ENCODE data around the gene ESX1. TPM values are rescaled to one million over a fixed set of nuclear protein-coding genes. Genes with fewer than 3 reads are reported as not detected.
A peak's percentile ranks its signal among the peaks of the same experiment; 100 is the strongest.

Gene ESX1
- total RNA-seq: not detected
- not detected for polyA plus RNA-seq
- long read RNA-seq, donor 1: 0 reads
- long read RNA-seq, donor 2: 0 reads
- long read RNA-seq, donor 3: 0 reads
- long read RNA-seq, donor 4: 0 reads

- intact Hi-C loops (cut with DNase I): no loop called here
- DNase-seq (no peak), ATAC-seq (no peak)
- WGBS: under 1% methylated on average over 56 of the region's 56 CpGs
- Histone ChIP-seq H3K27me3 (ENCODE audit: control insufficient read depth, insufficient read depth) (no peaks in the 10 kb centered on the region), H3K9me3 (ENCODE audit: control insufficient read depth, low read length) (no peaks in the 10 kb centered on the region), H3K4me1 (ENCODE audit: control insufficient read depth, insufficient read depth, low read length) (no peaks in the 10 kb centered on the region), H3K27ac (ENCODE audit: low read length) (no peak within 1 kb of the TSS), H3K4me3 (ENCODE audit: low read length) (peak within 1 kb of the TSS; percentile 41)
Observed at GRCh38 chrX:104254442-104255115, at the start of gene ESX1. TSS of gene ESX1 (minus strand) at chrX:104254933. CDS start at chrX:104254849, 84 bp downstream.

- H3K27ac ChIP-seq (ENCODE audit: low read length): no peak overlapping the region
- ATAC-seq: no peak
- H3K9me3 ChIP-seq (ENCODE audit: control insufficient read depth, low read length): no peaks in the 10 kb centered on the region
- no peak for DNase-seq
- WGBS: 22% methylated on average over 1 of the region's 1 CpG
- no peaks in the 10 kb centered on the region for H3K4me1 ChIP-seq (ENCODE audit: control insufficient read depth, insufficient read depth, low read length)
- intact Hi-C loops (cut with DNase I): no loop called here
- H3K4me3 ChIP-seq (ENCODE audit: low read length): no peak overlapping the region
- no peaks in the 10 kb centered on the region for H3K27me3 ChIP-seq (ENCODE audit: control insufficient read depth, insufficient read depth)
Observed at GRCh38 chrX:104295636-104296035, 40.9 kb upstream of the ESX1 start.

- intact Hi-C loops (cut with DNase I): no loop called here
- 36% methylated on average over 4 of the region's 4 CpGs for WGBS
- no peaks in the 10 kb centered on the region for H3K27me3 ChIP-seq (ENCODE audit: control insufficient read depth, insufficient read depth)
- H3K27ac ChIP-seq (ENCODE audit: low read length): no peak overlapping the region
- no peaks in the 10 kb centered on the region for H3K9me3 ChIP-seq (ENCODE audit: control insufficient read depth, low read length)
- DNase-seq (no peak), ATAC-seq (no peak)
- H3K4me1 ChIP-seq (ENCODE audit: control insufficient read depth, insufficient read depth, low read length): no peaks in the 10 kb centered on the region
- no peak overlapping the region for H3K4me3 ChIP-seq (ENCODE audit: low read length)
Observed at GRCh38 chrX:104288961-104289360, 34.2 kb upstream of the ESX1 start.

GRCh38 chrX:104288269-104288668, 33.5 kb upstream of the ESX1 start:
- DNase-seq (no peak), ATAC-seq (no peak)
- no peaks in the 10 kb centered on the region for H3K9me3 ChIP-seq (ENCODE audit: control insufficient read depth, low read length)
- WGBS: 33% methylated on average over 5 of the region's 5 CpGs
- no peaks in the 10 kb centered on the region for H3K4me1 ChIP-seq (ENCODE audit: control insufficient read depth, insufficient read depth, low read length)
- H3K4me3 ChIP-seq (ENCODE audit: low read length): no peak overlapping the region
- H3K27ac ChIP-seq (ENCODE audit: low read length): no peak overlapping the region
- H3K27me3 ChIP-seq (ENCODE audit: control insufficient read depth, insufficient read depth): no peaks in the 10 kb centered on the region
- intact Hi-C loops (cut with DNase I): no loop called here

GRCh38 chrX:104285201-104285600, 30.5 kb upstream of the ESX1 start:
- Histone ChIP-seq H3K27me3 (ENCODE audit: control insufficient read depth, insufficient read depth) (no peaks in the 10 kb centered on the region), H3K9me3 (ENCODE audit: control insufficient read depth, low read length) (no peaks in the 10 kb centered on the region), H3K27ac (ENCODE audit: low read length) (no peak overlapping the region), H3K4me1 (ENCODE audit: control insufficient read depth, insufficient read depth, low read length) (no peaks in the 10 kb centered on the region), H3K4me3 (ENCODE audit: low read length) (no peak overlapping the region)
- DNase-seq (no peak), ATAC-seq (no peak)
- intact Hi-C loops (cut with DNase I): no loop called here
- 69% methylated on average over 4 of the region's 4 CpGs for WGBS

- no peak for DNase-seq
- no peaks in the 10 kb centered on the region for H3K4me1 ChIP-seq (ENCODE audit: control insufficient read depth, insufficient read depth, low read length)
- H3K9me3 ChIP-seq (ENCODE audit: control insufficient read depth, low read length): no peaks in the 10 kb centered on the region
- H3K27ac ChIP-seq (ENCODE audit: low read length): no peak overlapping the region
- ATAC-seq: no peak
- WGBS: 65% methylated on average over 2 of the region's 2 CpGs
- H3K27me3 ChIP-seq (ENCODE audit: control insufficient read depth, insufficient read depth): no peaks in the 10 kb centered on the region
- no peak overlapping the region for H3K4me3 ChIP-seq (ENCODE audit: low read length)
- intact Hi-C loops (cut with DNase I): no loop called here
Observed at GRCh38 chrX:104284507-104284906, 29.8 kb upstream of the ESX1 start.

- ATAC-seq: peak in 1 of 2 donors; percentile 82
- no peaks in the 10 kb centered on the region for H3K4me1 ChIP-seq (ENCODE audit: control insufficient read depth, insufficient read depth, low read length)
- no peak overlapping the region for H3K4me3 ChIP-seq (ENCODE audit: low read length)
- 32% methylated on average over 9 of the region's 9 CpGs for WGBS
- no peaks in the 10 kb centered on the region for H3K9me3 ChIP-seq (ENCODE audit: control insufficient read depth, low read length)
- H3K27ac ChIP-seq (ENCODE audit: low read length): no peak overlapping the region
- intact Hi-C loops (cut with DNase I): no loop called here
- H3K27me3 ChIP-seq (ENCODE audit: control insufficient read depth, insufficient read depth): no peaks in the 10 kb centered on the region
- no peak for DNase-seq
Observed at GRCh38 chrX:104282166-104282725, 27.5 kb upstream of the ESX1 start.

- intact Hi-C loops (cut with DNase I): no loop called here
- Histone ChIP-seq H3K4me1 (ENCODE audit: control insufficient read depth, insufficient read depth, low read length) (no peaks in the 10 kb centered on the region), H3K27ac (ENCODE audit: low read length) (peak overlapping the region; percentile 37), H3K9me3 (ENCODE audit: control insufficient read depth, low read length) (no peaks in the 10 kb centered on the region), H3K4me3 (ENCODE audit: low read length) (no peak overlapping the region), H3K27me3 (ENCODE audit: control insufficient read depth, insufficient read depth) (no peaks in the 10 kb centered on the region)
- ATAC-seq: no peak
- 89% methylated on average over 4 of the region's 4 CpGs for WGBS
- no peak for DNase-seq
Observed at GRCh38 chrX:104281564-104281963, 26.8 kb upstream of the ESX1 start.

GRCh38 chrX:104280609-104281008, 25.9 kb upstream of the ESX1 start:
- Histone ChIP-seq H3K4me1 (ENCODE audit: control insufficient read depth, insufficient read depth, low read length) (no peaks in the 10 kb centered on the region), H3K9me3 (ENCODE audit: control insufficient read depth, low read length) (no peaks in the 10 kb centered on the region), H3K4me3 (ENCODE audit: low read length) (no peak overlapping the region), H3K27me3 (ENCODE audit: control insufficient read depth, insufficient read depth) (no peaks in the 10 kb centered on the region), H3K27ac (ENCODE audit: low read length) (no peak overlapping the region)
- 77% methylated on average over 5 of the region's 5 CpGs for WGBS
- DNase-seq (no peak), ATAC-seq (no peak)
- intact Hi-C loops (cut with DNase I): no loop called here

GRCh38 chrX:104270916-104271512, 16.3 kb upstream of the ESX1 start:
- H3K27ac ChIP-seq (ENCODE audit: low read length): no peak overlapping the region
- peak overlapping the region; percentile 31 for H3K4me3 ChIP-seq (ENCODE audit: low read length)
- H3K27me3 ChIP-seq (ENCODE audit: control insufficient read depth, insufficient read depth): no peaks in the 10 kb centered on the region
- no peaks in the 10 kb centered on the region for H3K4me1 ChIP-seq (ENCODE audit: control insufficient read depth, insufficient read depth, low read length)
- ATAC-seq: peak; percentile 45 to 46
- 0% methylated on average over 7 of the region's 7 CpGs for WGBS
- H3K9me3 ChIP-seq (ENCODE audit: control insufficient read depth, low read length): no peaks in the 10 kb centered on the region
- DNase-seq: peak in 2 of 3 donors; percentile 26 to 46
- intact Hi-C loops (cut with DNase I): loop anchor here in 1 of 4 donors (10.0 kb wide), 1 partner anchor 76 kb away; no protein-coding TSS in a partner anchor

- 38% methylated on average over 6 of the region's 6 CpGs for WGBS
- intact Hi-C loops (cut with DNase I): loop anchor here in 1 of 4 donors (10.0 kb wide), 1 partner anchor 75 kb away; no protein-coding TSS in a partner anchor
- no peaks in the 10 kb centered on the region for H3K27me3 ChIP-seq (ENCODE audit: control insufficient read depth, insufficient read depth)
- H3K4me1 ChIP-seq (ENCODE audit: control insufficient read depth, insufficient read depth, low read length): no peaks in the 10 kb centered on the region
- H3K9me3 ChIP-seq (ENCODE audit: control insufficient read depth, low read length): no peaks in the 10 kb centered on the region
- no peak overlapping the region for H3K27ac ChIP-seq (ENCODE audit: low read length)
- no peak for ATAC-seq
- no peak for DNase-seq
- no peak overlapping the region for H3K4me3 ChIP-seq (ENCODE audit: low read length)
Observed at GRCh38 chrX:104270212-104270611, 15.5 kb upstream of the ESX1 start.
